Activated T-helper 1 cell treated with anti-CD3 and anti-CD28 coated beads, Interleukin-12 subunit alpha, Interleukin-12 subunit beta, Interleukin-2, Interleukin-4 antibody, amounts not matched to agents 30 ng/mL and 10 ng/mL and 1 ng/mL, durations not matched to agents 14 hours and 24 hours and 36 hours (primary cell): ENCODE measurements around the gene DIAPH1. TPM values are rescaled to one million over a fixed set of nuclear protein-coding genes. Genes with fewer than 3 reads are reported as not detected.

Experiments used
- DNase-seq: peaks from one replicate; pipeline ENCODE4 v3.0.0; 2021; ENCODE audit warnings: low spot score
- H3K27ac Mint-ChIP-seq: one replicate; pipeline ENCODE4 v1.8.0; 2021; ENCODE audit warnings: mild to moderate bottlenecking, mixed read lengths
- H3K27me3 Mint-ChIP-seq: one replicate; pipeline ENCODE4 v1.8.0; 2022; ENCODE audit warnings: mild to moderate bottlenecking, moderate library complexity, mixed read lengths; ENCODE audit not compliant: insufficient read depth
- H3K36me3 Mint-ChIP-seq: one replicate; pipeline ENCODE4 v1.8.0; 2021; ENCODE audit warnings: low read depth, mixed read lengths
- H3K4me1 Mint-ChIP-seq: one replicate; pipeline ENCODE4 v1.8.0; 2021; ENCODE audit warnings: low read depth, mixed read lengths
- H3K4me3 Mint-ChIP-seq: one replicate; pipeline ENCODE4 v1.8.0; 2021; ENCODE audit warnings: mild to moderate bottlenecking, moderate library complexity, mixed read lengths
- H3K9me3 Mint-ChIP-seq: one replicate; pipeline ENCODE4 v1.8.0; 2021; ENCODE audit warnings: mixed read lengths
- intact Hi-C: fragments of 100-400 bp; cut with micrococcal nuclease; formaldehyde crosslinking; loops from one replicate; pipeline ENCODE4 v1.15.1; 2024
- total RNA-seq: library from RNA; stranded (reverse); gene quantifications from 2 replicates; pipeline ENCODE4 v1.2.3, GENCODE V29; 2022

The DIAPH1 gene
- total RNA-seq, 1 donor from 2014 or later, result 221 TPM

GRCh38 chr5:141519605-141520565 lies 98.9 kb downstream of the DIAPH1 start:
- H3K4me3 Mint-ChIP-seq, result no peak overlapping the region
- DNase-seq, result no peak
- no peaks in the 10 kb centered on the region for H3K27me3 Mint-ChIP-seq
- H3K36me3 Mint-ChIP-seq, result peaks cover 70% of the 10 kb centered on the region
- intact Hi-C loops, result loop anchor here (5.0 kb wide), 1 partner anchor 163 kb away; the partner anchor contains the start of genes PCDHGA4 and PCDHGB2
- peaks cover 49% of the 10 kb centered on the region for H3K4me1 Mint-ChIP-seq
- no peak overlapping the region for H3K27ac Mint-ChIP-seq
- H3K9me3 Mint-ChIP-seq, result no peaks in the 10 kb centered on the region

- no peak overlapping the region for H3K27ac Mint-ChIP-seq
Measured at GRCh38 chr5:141518618-141519015, 100.2 kb downstream of the DIAPH1 start.

GRCh38 chr5:141517880-141518617 lies 100.8 kb downstream of the DIAPH1 start:
- no peak overlapping the region for H3K4me3 Mint-ChIP-seq
- peak overlapping the region; percentile 21 for H3K27ac Mint-ChIP-seq
- peaks cover 51% of the 10 kb centered on the region for H3K4me1 Mint-ChIP-seq
- no peak for DNase-seq
- peaks cover 56% of the 10 kb centered on the region for H3K36me3 Mint-ChIP-seq
- H3K9me3 Mint-ChIP-seq, result no peaks in the 10 kb centered on the region
- H3K27me3 Mint-ChIP-seq, result no peaks in the 10 kb centered on the region
- intact Hi-C loops, result no loop called here

More at GRCh38 chr5:141518618-141519015, 100.2 kb downstream of the DIAPH1 start:
- intact Hi-C loops, result no loop called here
- no peaks in the 10 kb centered on the region for H3K27me3 Mint-ChIP-seq
- peaks cover 47% of the 10 kb centered on the region for H3K4me1 Mint-ChIP-seq
- no peaks in the 10 kb centered on the region for H3K9me3 Mint-ChIP-seq
- peaks cover 62% of the 10 kb centered on the region for H3K36me3 Mint-ChIP-seq
- no peak overlapping the region for H3K4me3 Mint-ChIP-seq
- DNase-seq, result no peak

GRCh38 chr5:141517312-141517711 lies 101.5 kb downstream of the DIAPH1 start:
- no peaks in the 10 kb centered on the region for H3K27me3 Mint-ChIP-seq
- H3K4me1 Mint-ChIP-seq, result peaks cover 50% of the 10 kb centered on the region
- H3K4me3 Mint-ChIP-seq, result no peak overlapping the region
- H3K36me3 Mint-ChIP-seq, result peaks cover 57% of the 10 kb centered on the region
- H3K27ac Mint-ChIP-seq, result no peak overlapping the region
- H3K9me3 Mint-ChIP-seq, result no peaks in the 10 kb centered on the region
- intact Hi-C loops, result no loop called here
- no peak for DNase-seq

- Mint-ChIP-seq H3K4me1 (peaks cover 45% of the 10 kb centered on the region), H3K27ac (no peak overlapping the region), H3K9me3 (no peaks in the 10 kb centered on the region), H3K27me3 (no peaks in the 10 kb centered on the region), H3K4me3 (no peak overlapping the region), H3K36me3 (peaks cover 53% of the 10 kb centered on the region)
- no peak for DNase-seq
- intact Hi-C loops, result no loop called here
Measured at GRCh38 chr5:141516672-141517025, 102.2 kb downstream of the DIAPH1 start.

- no peaks in the 10 kb centered on the region for H3K9me3 Mint-ChIP-seq
- intact Hi-C loops, result no loop called here
- H3K27ac Mint-ChIP-seq, result peak overlapping the region; percentile 21
- peaks cover 49% of the 10 kb centered on the region for H3K36me3 Mint-ChIP-seq
- H3K4me1 Mint-ChIP-seq, result peaks cover 39% of the 10 kb centered on the region
- no peaks in the 10 kb centered on the region for H3K27me3 Mint-ChIP-seq
- H3K4me3 Mint-ChIP-seq, result no peak overlapping the region
- DNase-seq, result no peak
Measured at GRCh38 chr5:141515946-141516671, 102.7 kb downstream of the DIAPH1 start.

GRCh38 chr5:141515141-141515540 lies 103.7 kb downstream of the DIAPH1 start:
- Mint-ChIP-seq H3K4me3 (no peak overlapping the region), H3K27ac (peak overlapping the region; percentile 67), H3K27me3 (no peaks in the 10 kb centered on the region), H3K36me3 (peaks cover 42% of the 10 kb centered on the region), H3K9me3 (no peaks in the 10 kb centered on the region), H3K4me1 (peaks cover 33% of the 10 kb centered on the region)
- DNase-seq, result no peak
- intact Hi-C loops, result no loop called here

- no peaks in the 10 kb centered on the region for H3K9me3 Mint-ChIP-seq
- DNase-seq, result no peak
- peaks cover 33% of the 10 kb centered on the region for H3K4me1 Mint-ChIP-seq
- intact Hi-C loops, result loop anchor here (1.0 kb wide), 1 partner anchor 10 kb away; no protein-coding TSS in a partner anchor
- no peaks in the 10 kb centered on the region for H3K27me3 Mint-ChIP-seq
- peak overlapping the region; percentile 20 for H3K4me3 Mint-ChIP-seq
- peak overlapping the region; percentile 31 for H3K27ac Mint-ChIP-seq
- peaks cover 37% of the 10 kb centered on the region for H3K36me3 Mint-ChIP-seq
Measured at GRCh38 chr5:141514330-141515133, 104.3 kb downstream of the DIAPH1 start.

- Mint-ChIP-seq H3K4me3 (peak overlapping the region; percentile 87), H3K9me3 (no peaks in the 10 kb centered on the region), H3K27ac (peak overlapping the region; percentile 95), H3K4me1 (peaks cover 37% of the 10 kb centered on the region), H3K27me3 (no peaks in the 10 kb centered on the region), H3K36me3 (peaks cover 30% of the 10 kb centered on the region)
- no peak for DNase-seq
- intact Hi-C loops, result loop anchor here (1.0 to 2.0 kb wide), 5 partner anchors 11 to 193 kb away; partner anchors contain the start of genes PCDHGA10, PCDHGA12 and TAF7
Measured at GRCh38 chr5:141513627-141514329, 105.0 kb downstream of the DIAPH1 start.

GRCh38 chr5:141512911-141513626 lies 105.7 kb downstream of the DIAPH1 start:
- Mint-ChIP-seq H3K9me3 (no peaks in the 10 kb centered on the region), H3K4me3 (peak overlapping the region; percentile 87), H3K36me3 (peaks cover 25% of the 10 kb centered on the region), H3K4me1 (peaks cover 37% of the 10 kb centered on the region), H3K27ac (peak overlapping the region; percentile 95), H3K27me3 (no peaks in the 10 kb centered on the region)
- DNase-seq, result no peak
- intact Hi-C loops, result loop anchor here (1.0 to 2.0 kb wide), 7 partner anchors 38 to 192 kb away; partner anchors contain the start of genes PCDHGA10, PCDHGA12, PCDHGB7 and PCDHGC3

GRCh38 chr5:141512390-141512910 lies 106.3 kb downstream of the DIAPH1 start:
- peak overlapping the region; percentile 87 for H3K4me3 Mint-ChIP-seq
- H3K9me3 Mint-ChIP-seq, result no peaks in the 10 kb centered on the region
- DNase-seq, result peak; percentile 74
- H3K4me1 Mint-ChIP-seq, result peaks cover 37% of the 10 kb centered on the region
- no peaks in the 10 kb centered on the region for H3K27me3 Mint-ChIP-seq
- H3K27ac Mint-ChIP-seq, result peak overlapping the region; percentile 95
- peaks cover 18% of the 10 kb centered on the region for H3K36me3 Mint-ChIP-seq
- intact Hi-C loops, result loop anchor here (1.0 to 2.0 kb wide), 6 partner anchors 37 to 192 kb away; partner anchors contain the start of genes PCDHGA10, PCDHGB7, PCDHGC3 and TAF7
